HCT116 (cell line): Measurements from ENCODE around the gene TEKT5. TPM values are rescaled to one million over a fixed set of nuclear protein-coding genes. Genes with fewer than 3 reads are reported as not detected.

Experiments
- ATAC-seq: fragments of 200-7000 bp; cut with Tn5 transposase; 2 replicates; pipeline ENCODE4 v1.9.1; 2020; ENCODE audit warnings: mild to moderate bottlenecking, moderate library complexity
- BruUV-seq: library from RNA; stranded (reverse); fragments of 400-500 nt; replicated peaks from 2 replicates; lab custom pipeline; 2021; lab: Mats Ljungman, UMichigan
- CTCF ChIA-PET: fragments of 300-600 bp; sonication (Branson Sonifier 250); formaldehyde crosslinking; loops from one replicate; lab custom pipeline; 2021; ENCODE audit warnings: antibody characterized with exemption; lab: Charles Lee
- POLR2A ChIA-PET: fragments of 300-600, 350-600 bp; sonication (Branson Sonifier 250); formaldehyde crosslinking; loops from one replicate; lab custom pipeline; 2021; ENCODE audit warnings: antibody characterized with exemption; lab: Charles Lee
- RAD21 ChIA-PET, 2 experiments: fragments of 300-600 bp; sonication (Branson Sonifier 250); formaldehyde crosslinking; loops; one replicate each; lab custom pipeline; 2023; ENCODE audit warnings: low total read pairs in 2 of 2; ENCODE audit not compliant: uncharacterized antibody in 2 of 2, unreplicated experiment in 2 of 2, low non-redundant PET in 1 of 2; lab: Charles Lee
- DNase-seq: peaks from one replicate; pipeline ENCODE4 v3.0.0-alpha.2; 2010; ENCODE audit warnings: low read depth, low spot score
- H2AFZ ChIP-seq: fragments of 200-600 bp; shearing (Covaris generic), sonication (generic); 2 replicates; pipeline ENCODE4 v1.6.1; 2017; ENCODE audit warnings: low read depth, mixed run types, mixed read lengths, antibody characterized with exemption, low read length; ENCODE audit not compliant: poor library complexity, severe bottlenecking
- H3K27ac ChIP-seq: 2 replicates; pipeline ENCODE4 v1.5.1; 2012; ENCODE audit warnings: low read depth, low read length
- H3K27me3 ChIP-seq: fragments of 200-600 bp; sonication (generic); 2 replicates; pipeline ENCODE4 v1.6.1; 2016; ENCODE audit warnings: mixed run types, low read length, mixed read lengths; ENCODE audit not compliant: insufficient read depth
- H3K36me3 ChIP-seq, 2 experiments: fragments of 200-500 bp in 1 of 2; fragments of 200-600 bp in 1 of 2; sonication (Bioruptor generic) in 1 of 2; sonication (generic) in 1 of 2; 2 replicates each; pipeline versions ENCODE4 v1.5.1 to v1.6.1; 2014 to 2016; ENCODE audit warnings: low read length in 2 of 2, inconsistent platforms in 1 of 2, mixed read lengths in 1 of 2, mixed run types in 1 of 2; ENCODE audit not compliant: insufficient read depth in 2 of 2, control insufficient read depth in 1 of 2
- H3K4me1 ChIP-seq, 2 experiments: fragments of 200-600 bp in 1 of 2; sonication (generic) in 1 of 2; 2 replicates each; pipeline versions ENCODE4 v1.5.1 to v1.6.1; 2012 to 2017; ENCODE audit warnings: low read length in 2 of 2, inconsistent platforms in 1 of 2, mild to moderate bottlenecking in 1 of 2, mixed read lengths in 1 of 2, mixed run types in 1 of 2, moderate library complexity in 1 of 2; ENCODE audit not compliant: insufficient read depth in 2 of 2, control insufficient read depth in 1 of 2
- H3K4me2 ChIP-seq: fragments of 200-600 bp; sonication (generic); 2 replicates; pipeline ENCODE4 v1.6.1; 2017; ENCODE audit warnings: mixed run types, low read length, mixed read lengths
- H3K4me3 ChIP-seq, 2 experiments: fragments of 200-600 bp in 1 of 2; sonication (generic) in 1 of 2; replicated peaks in 1 of 2; 2 replicates each; pipeline ENCODE4 v1.5.1; 2011 to 2016; ENCODE audit warnings: low read length in 2 of 2, control low read depth in 1 of 2, low read depth in 1 of 2, mild to moderate bottlenecking in 1 of 2, mixed read lengths in 1 of 2, mixed run types in 1 of 2
- H3K79me2 ChIP-seq: fragments of 200-600 bp; sonication (generic); 2 replicates; pipeline ENCODE4 v1.6.1; 2017; ENCODE audit warnings: mild to moderate bottlenecking, mixed run types, low read length, moderate library complexity, mixed read lengths; ENCODE audit not compliant: insufficient read depth
- H3K9ac ChIP-seq: fragments of 200-600 bp; sonication (generic); 2 replicates; pipeline ENCODE4 v1.6.1; 2016; ENCODE audit warnings: low read length, mixed read lengths
- H3K9me2 ChIP-seq: fragments of 200-600 bp; sonication (generic), shearing (Covaris generic); 2 replicates; pipeline ENCODE4 v1.6.1; 2017; ENCODE audit warnings: mixed run types, mild to moderate bottlenecking, moderate library complexity; ENCODE audit not compliant: insufficient read depth
- H3K9me3 ChIP-seq, 2 experiments: fragments of 200-500 bp in 1 of 2; fragments of 200-600 bp in 1 of 2; sonication (Bioruptor generic) in 1 of 2; sonication (generic) in 1 of 2; 2 replicates each; pipeline ENCODE4 v1.6.1; 2014 to 2017; ENCODE audit warnings: low read length in 2 of 2, mixed read lengths in 2 of 2, inconsistent platforms in 1 of 2, low read depth in 1 of 2, mild to moderate bottlenecking in 1 of 2, mixed run types in 1 of 2, moderate library complexity in 1 of 2; ENCODE audit not compliant: control insufficient read depth in 1 of 2, insufficient read depth in 1 of 2
- H4K20me1 ChIP-seq: fragments of 200-600 bp; sonication (generic), shearing (Covaris generic); 2 replicates; pipeline ENCODE4 v1.6.1; 2017; ENCODE audit warnings: mixed run types, mild to moderate bottlenecking, moderate library complexity; ENCODE audit not compliant: insufficient read depth
- CBX3 ChIP-seq: IDR thresholded peaks from 2 replicates; pipeline ENCODE4 v1.6.1; 2012; ENCODE audit warnings: low read depth
- CTCF ChIP-seq, 3 experiments: fragments of 200-600 bp in 1 of 3; sonication (generic) in 1 of 3; IDR thresholded peaks in 2 of 3; conservative IDR thresholded peaks in 1 of 3; 2 replicates each; pipeline ENCODE4 v1.5.1; 2012 to 2017; ENCODE audit warnings: low read depth in 2 of 3, low read length in 2 of 3, antibody characterized with exemption in 1 of 3, borderline replicate concordance in 1 of 3, control low read depth in 1 of 3, mild to moderate bottlenecking in 1 of 3, mixed read lengths in 1 of 3, mixed run types in 1 of 3, moderate library complexity in 1 of 3; ENCODE audit not compliant: insufficient read depth in 1 of 3
- POLR2AphosphoS5 ChIP-seq: IDR thresholded peaks from 2 replicates; pipeline ENCODE4 v1.6.1; 2011; ENCODE audit warnings: mild to moderate bottlenecking, low read depth, low read length, moderate library complexity
- SIN3A ChIP-seq: IDR thresholded peaks from 2 replicates; pipeline ENCODE4 v1.6.1; 2012; ENCODE audit warnings: low read depth
- SRF ChIP-seq: IDR thresholded peaks from 2 replicates; pipeline ENCODE4 v1.6.1; 2012; ENCODE audit warnings: low read depth
- TCF7L2 ChIP-seq: IDR thresholded peaks from 2 replicates; pipeline ENCODE4 v1.7.0; 2011; ENCODE audit warnings: borderline replicate concordance, inconsistent platforms; ENCODE audit not compliant: insufficient read depth, insufficient read length; ENCODE audit errors: extremely low read depth
- intact Hi-C: fragments of 100-400 bp; cut with micrococcal nuclease; formaldehyde crosslinking; loops from 2 replicates; pipeline ENCODE4 v1.10.0; 2022
- total RNA-seq: library from RNA; stranded (reverse); gene quantifications from one replicate; pipeline ENCODE4 v1.2.1, GENCODE V29; 2021; ENCODE audit not compliant: unreplicated experiment
- TF ChIP-seq, protein P1 (sequence below): IDR thresholded peaks from 2 replicates; pipeline ENCODE4 v1.6.1; 2011; ENCODE audit warnings: mild to moderate bottlenecking, low read length, moderate library complexity; ENCODE audit not compliant: insufficient replicate concordance; ENCODE audit errors: extremely low read depth
- TF ChIP-seq, protein P2 (sequence below): IDR thresholded peaks from 2 replicates; pipeline ENCODE4 v1.6.1; 2012
- TF ChIP-seq, protein P3 (sequence below): IDR thresholded peaks from 2 replicates; pipeline ENCODE4 v1.6.1; 2012

The TEKT5 gene
- total RNA-seq, 1 experiment from 2014 or later = 0.37 TPM

GRCh38 chr16:10590342-10590741, 104.4 kb downstream of the TEKT5 start:
- Histone ChIP-seq H3K4me3 (no peak overlapping the region), H3K9me2 (no peaks in the 10 kb centered on the region), H3K4me1 (peaks cover 9 to 12% of the 10 kb centered on the region in 2 experiments), H3K9ac (no peak overlapping the region), H4K20me1 (no peaks in the 10 kb centered on the region), H2AFZ (no peak overlapping the region), H3K36me3 (no peaks in the 10 kb centered on the region), H3K4me2 (no peak overlapping the region), H3K27me3 (0 out of 2 replicates have a peak, but pooled peaks cover 4% of the 10 kb centered on the region), H3K9me3 (no peaks in the 10 kb centered on the region), H3K79me2 (no peaks in the 10 kb centered on the region), H3K27ac (no peak overlapping the region)
- ChIA-PET RAD21 (no interaction called here), POLR2A (no interaction called here), CTCF (no interaction called here)
- intact Hi-C loops = no loop called here
- ATAC-seq (no peak), DNase-seq (no peak)
- BruUV-seq = no TSS peak
- TF ChIP-seq, protein P1, sequence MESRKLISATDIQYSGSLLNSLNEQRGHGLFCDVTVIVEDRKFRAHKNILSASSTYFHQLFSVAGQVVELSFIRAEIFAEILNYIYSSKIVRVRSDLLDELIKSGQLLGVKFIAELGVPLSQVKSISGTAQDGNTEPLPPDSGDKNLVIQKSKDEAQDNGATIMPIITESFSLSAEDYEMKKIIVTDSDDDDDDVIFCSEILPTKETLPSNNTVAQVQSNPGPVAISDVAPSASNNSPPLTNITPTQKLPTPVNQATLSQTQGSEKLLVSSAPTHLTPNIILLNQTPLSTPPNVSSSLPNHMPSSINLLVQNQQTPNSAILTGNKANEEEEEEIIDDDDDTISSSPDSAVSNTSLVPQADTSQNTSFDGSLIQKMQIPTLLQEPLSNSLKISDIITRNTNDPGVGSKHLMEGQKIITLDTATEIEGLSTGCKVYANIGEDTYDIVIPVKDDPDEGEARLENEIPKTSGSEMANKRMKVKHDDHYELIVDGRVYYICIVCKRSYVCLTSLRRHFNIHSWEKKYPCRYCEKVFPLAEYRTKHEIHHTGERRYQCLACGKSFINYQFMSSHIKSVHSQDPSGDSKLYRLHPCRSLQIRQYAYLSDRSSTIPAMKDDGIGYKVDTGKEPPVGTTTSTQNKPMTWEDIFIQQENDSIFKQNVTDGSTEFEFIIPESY = no peak
- TF ChIP-seq POLR2AphosphoS5 (no peak), CTCF (IDR thresholded peaks at IDR 0.05 in 2 of 3, conservative IDR thresholded peaks at IDR 0.05 in 1 of 3; ENCODE audit: borderline replicate concordance in 1 of 3, insufficient read depth in 1 of 3, low read depth in 2 of 3, low read length in 2 of 3) (no peak), SRF (no peak)

- Histone ChIP-seq H3K79me2 (no peaks in the 10 kb centered on the region), H3K4me1 (peaks cover under 1 to 2% of the 10 kb centered on the region in 2 experiments), H3K9me3 (no peaks in the 10 kb centered on the region), H3K27me3 (0 out of 2 replicates have a peak, but pooled peaks cover 4% of the 10 kb centered on the region), H4K20me1 (no peaks in the 10 kb centered on the region), H2AFZ (no peak overlapping the region), H3K36me3 (no peaks in the 10 kb centered on the region), H3K9ac (no peak overlapping the region), H3K27ac (no peak overlapping the region), H3K4me2 (no peak overlapping the region), H3K9me2 (no peaks in the 10 kb centered on the region), H3K4me3 (no peak overlapping the region)
- ChIA-PET CTCF (no interaction called here), RAD21 (no interaction called here), POLR2A (no interaction called here)
- DNase-seq (no peak), ATAC-seq (no peak)
- no TSS peak for BruUV-seq
- intact Hi-C loops = no loop called here
- TF ChIP-seq, protein P1 = no peak
- TF ChIP-seq TCF7L2 (no peak), SIN3A (no peak), CBX3 (no peak)
- TF ChIP-seq, protein P2, sequence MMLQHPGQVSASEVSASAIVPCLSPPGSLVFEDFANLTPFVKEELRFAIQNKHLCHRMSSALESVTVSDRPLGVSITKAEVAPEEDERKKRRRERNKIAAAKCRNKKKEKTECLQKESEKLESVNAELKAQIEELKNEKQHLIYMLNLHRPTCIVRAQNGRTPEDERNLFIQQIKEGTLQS = no peak
- TF ChIP-seq, protein P3, sequence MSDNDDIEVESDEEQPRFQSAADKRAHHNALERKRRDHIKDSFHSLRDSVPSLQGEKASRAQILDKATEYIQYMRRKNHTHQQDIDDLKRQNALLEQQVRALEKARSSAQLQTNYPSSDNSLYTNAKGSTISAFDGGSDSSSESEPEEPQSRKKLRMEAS = no peak
These were observed 105.6 kb downstream of the TEKT5 start for GRCh38 chr16:10589109-10589508.
